Hepatocyte (in vitro differentiated cells): Measurements from ENCODE around the gene CAMLG. TPM values are rescaled to one million over a fixed set of nuclear protein-coding genes. Genes with fewer than 3 reads are reported as not detected.

Source experiments
- DNase-seq: peaks from one replicate; pipeline ENCODE4 v3.0.0-alpha.2; 2016; ENCODE audit warnings: low spot score
- H2AFZ ChIP-seq: fragments of 200-600 bp; sonication (generic); 2 replicates; pipeline ENCODE4 v1.6.0; 2016; ENCODE audit warnings: antibody characterized with exemption, mild to moderate bottlenecking
- H3K27ac ChIP-seq: fragments of 200-600 bp; sonication (generic); 2 replicates; pipeline ENCODE4 v1.5.1; 2016; ENCODE audit warnings: mild to moderate bottlenecking
- H3K27me3 ChIP-seq: fragments of 200-600 bp; sonication (generic); 2 replicates; pipeline ENCODE4 v1.6.1; 2016
- H3K36me3 ChIP-seq: fragments of 200-600 bp; sonication (generic); replicated peaks from 2 replicates; pipeline ENCODE4 v1.5.1; 2016; ENCODE audit warnings: low read depth; ENCODE audit not compliant: insufficient read depth
- H3K4me1 ChIP-seq: fragments of 200-600 bp; sonication (generic); 2 replicates; pipeline ENCODE4 v1.5.1; 2016; ENCODE audit warnings: mild to moderate bottlenecking, moderate library complexity; ENCODE audit not compliant: insufficient read depth
- H3K4me2 ChIP-seq: fragments of 200-600 bp; sonication (generic); 2 replicates; pipeline ENCODE4 v1.6.0; 2016
- H3K4me3 ChIP-seq: fragments of 200-600 bp; sonication (generic); 2 replicates; pipeline ENCODE4 v1.5.1; 2016; ENCODE audit warnings: mild to moderate bottlenecking
- H3K79me2 ChIP-seq: fragments of 200-600 bp; sonication (generic); 2 replicates; pipeline ENCODE4 v1.6.0; 2017; ENCODE audit warnings: mild to moderate bottlenecking
- H3K9me2 ChIP-seq: fragments of 200-600 bp; sonication (generic); replicated peaks from 2 replicates; pipeline ENCODE4 v1.6.0; 2017; ENCODE audit warnings: mild to moderate bottlenecking; ENCODE audit not compliant: insufficient read depth
- H3K9me3 ChIP-seq: fragments of 200-600 bp; sonication (generic); 2 replicates; pipeline ENCODE4 v1.5.1; 2016; ENCODE audit warnings: low read depth, mild to moderate bottlenecking
- H4K20me1 ChIP-seq: fragments of 200-600 bp; sonication (generic); 2 replicates; pipeline ENCODE4 v1.6.0; 2016; ENCODE audit warnings: mild to moderate bottlenecking; ENCODE audit not compliant: insufficient read depth, poor library complexity, severe bottlenecking
- CTCF ChIP-seq: fragments of 200-600 bp; sonication (generic); IDR thresholded peaks from 2 replicates; pipeline ENCODE4 v1.5.1; 2016; ENCODE audit warnings: antibody characterized with exemption, mild to moderate bottlenecking; ENCODE audit not compliant: poor library complexity
- EZH2 ChIP-seq: fragments of 200-600 bp; sonication (generic); IDR thresholded peaks from 2 replicates; pipeline ENCODE4 v1.6.1; 2016; ENCODE audit warnings: antibody characterized with exemption, mild to moderate bottlenecking, borderline replicate concordance
- EZH2phosphoT487 ChIP-seq: fragments of 200-600 bp; sonication (generic); IDR thresholded peaks from one replicate; pipeline ENCODE4 v1.6.1; 2018; ENCODE audit warnings: antibody characterized with exemption, mild to moderate bottlenecking, low read depth, moderate library complexity; ENCODE audit not compliant: unreplicated experiment, severe bottlenecking
- WGBS: methylation state at CpG from one replicate; pipeline ENCODE4 v1.1.6; 2016; ENCODE audit warnings: low lambda C conversion rate; ENCODE audit errors: missing lambda C conversion rate; 5-methylcytosine and 5-hydroxymethylcytosine counted together
- polyA plus RNA-seq: library from polyadenylated mRNA; unstranded; fragments of >200 nt; fragmentation: Nextera tagmentation; extraction: Ambion mirVana; gene quantifications from 2 replicates; pipeline ENCODE4 v1.2.1, GENCODE V29; 2016
- total RNA-seq: library from RNA; depleted of rRNA; stranded (reverse); fragments of >200 nt; gene quantifications from 2 replicates; pipeline ENCODE4 v1.2.3, GENCODE V29; 2014

CAMLG gene
- total and polyA plus RNA-seq, 2 experiments from 2014 or later, result 33.8 to 37.1 TPM

DNA sequence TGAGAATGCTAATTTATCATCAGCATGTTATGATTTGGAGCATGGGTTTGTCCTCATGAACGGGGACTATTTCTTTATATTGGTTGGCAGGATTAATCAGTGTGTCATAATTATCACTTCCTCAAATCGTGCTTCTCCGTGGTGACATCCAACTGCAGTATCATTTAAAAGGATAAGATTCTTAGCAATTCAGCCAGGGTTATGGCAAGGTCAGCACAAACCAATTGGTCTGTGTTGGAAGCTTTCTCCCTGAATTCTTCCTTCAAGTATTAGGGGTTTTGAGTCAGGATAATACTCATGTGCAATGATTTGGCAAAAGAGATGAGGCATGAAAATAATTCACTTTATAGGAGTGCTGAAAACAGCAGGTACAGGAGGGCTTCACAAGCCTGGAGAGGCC is 5.5 kb upstream of the CAMLG start:
- Histone ChIP-seq H3K36me3 (no peaks in the 10 kb centered on the region), H3K79me2 (no peaks in the 10 kb centered on the region), H3K4me3 (no peak overlapping the region), H3K9me2 (no peaks in the 10 kb centered on the region), H4K20me1 (no peaks in the 10 kb centered on the region), H3K27ac (no peak overlapping the region), H3K4me1 (no peaks in the 10 kb centered on the region), H3K4me2 (no peak overlapping the region), H2AFZ (no peak overlapping the region), H3K9me3 (no peaks in the 10 kb centered on the region), H3K27me3 (no peaks in the 10 kb centered on the region)
- DNase-seq, result no peak
- TF ChIP-seq EZH2phosphoT487 (no peak), CTCF (no peak), EZH2 (no peak)
- 84% methylated on average over 3 of the region's 3 CpGs for WGBS

- H3K9me3 ChIP-seq, result no peaks in the 10 kb centered on the region
- no peaks in the 10 kb centered on the region for H4K20me1 ChIP-seq
- H3K4me2 ChIP-seq, result no peak overlapping the region
- no peaks in the 10 kb centered on the region for H3K36me3 ChIP-seq
- H3K27me3 ChIP-seq, result no peaks in the 10 kb centered on the region
- H3K9me2 ChIP-seq, result no peaks in the 10 kb centered on the region
- H2AFZ ChIP-seq, result no peak overlapping the region
- no peak overlapping the region for H3K27ac ChIP-seq
- H3K4me1 ChIP-seq, result peaks cover 10% of the 10 kb centered on the region
- H3K79me2 ChIP-seq, result peaks cover 10% of the 10 kb centered on the region
- WGBS, result 85% methylated on average over 4 of the region's 4 CpGs
- no peak for TF ChIP-seq EZH2
- TF ChIP-seq EZH2phosphoT487, result no peak
- TF ChIP-seq CTCF, result no peak
- DNase-seq, result no peak
- no peak overlapping the region for H3K4me3 ChIP-seq
Measured at GRCh38 chr5:134735243-134735642, 3.1 kb upstream of the CAMLG start.

GRCh38 chr5:134736173-134736812 is 2.1 kb upstream of the CAMLG start:
- Histone ChIP-seq H4K20me1 (no peaks in the 10 kb centered on the region), H3K9me2 (no peaks in the 10 kb centered on the region), H3K36me3 (no peaks in the 10 kb centered on the region), H3K4me2 (no peak overlapping the region), H3K4me3 (no peak overlapping the region), H3K27me3 (no peaks in the 10 kb centered on the region), H3K27ac (no peak overlapping the region), H3K9me3 (no peaks in the 10 kb centered on the region), H3K4me1 (peaks cover 10% of the 10 kb centered on the region), H2AFZ (no peak overlapping the region), H3K79me2 (peaks cover 20% of the 10 kb centered on the region)
- 79% methylated on average over 2 of the region's 2 CpGs for WGBS
- DNase-seq, result no peak
- no peak for TF ChIP-seq EZH2phosphoT487
- TF ChIP-seq EZH2, result no peak
- TF ChIP-seq CTCF, result no peak
